GM23248 (cell line): ENCODE data around the gene RNF214.
"Not testable (repeated sequence)": the region's sequence is repeated elsewhere in the genome, so short reads cannot be mapped to it uniquely, and the experiment has no call there.

Experiments used
- EZH2 ChIP-seq: fragments of 200-600 bp; sonication (generic); IDR thresholded peaks from 2 replicates; pipeline ENCODE4 v1.6.1; 2018; ENCODE audit warnings: antibody characterized with exemption, mild to moderate bottlenecking; ENCODE audit not compliant: insufficient read depth, poor library complexity, severe bottlenecking
- EZH2phosphoT487 ChIP-seq: fragments of 200-600 bp; sonication (generic); IDR thresholded peaks from 2 replicates; pipeline ENCODE4 v1.6.1; 2018; ENCODE audit warnings: antibody characterized with exemption, moderate library complexity, mild to moderate bottlenecking, low read depth; ENCODE audit not compliant: insufficient read depth

- not testable (repeated sequence) for TF ChIP-seq EZH2, EZH2phosphoT487
Observed at GRCh38 chr11:117206859-117207258, 25.6 kb upstream of the RNF214 start.
